ENCODE results near the gene RPS27A. TPM values are rescaled to one million over a fixed set of nuclear protein-coding genes. Genes with fewer than 3 reads are reported as not detected.
"Not testable (repeated sequence)": the region's sequence is repeated elsewhere in the genome, so short reads cannot be mapped to it uniquely, and the experiment has no call there.

The RPS27A gene
- total and polyA plus RNA-seq, 2 donors (not counting 1 experiment from before 2014, with no cell fraction given): 1,678 to 3,107 TPM

DNA sequence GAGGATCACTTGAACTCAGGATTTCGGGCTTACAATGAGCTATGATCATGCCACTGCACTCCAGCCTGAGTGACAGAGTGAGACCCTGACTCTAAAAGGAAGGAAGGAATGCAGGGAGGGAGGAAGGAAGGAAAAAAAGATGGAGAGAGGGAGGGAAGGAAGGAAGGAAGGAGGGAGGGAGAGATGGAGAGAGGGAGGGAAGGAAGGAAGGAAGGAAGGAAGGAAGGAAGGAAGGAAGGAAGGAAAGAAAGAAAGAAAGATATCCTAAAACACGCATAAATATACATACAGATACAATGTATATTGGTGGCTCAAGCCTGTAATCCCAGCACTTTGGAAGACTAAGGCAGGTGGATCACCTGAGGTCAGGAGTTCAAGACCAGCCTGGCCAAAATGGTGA, 41.9 kb downstream of the RPS27A start:
- 100% methylated on average over 1 of the region's 2 CpGs for WGBS (ENCODE audit: insufficient coverage)
- H3K9me3 Mint-ChIP-seq (ENCODE audit: insufficient read depth); CTCF ChIA-PET: not testable (repeated sequence)

DNA sequence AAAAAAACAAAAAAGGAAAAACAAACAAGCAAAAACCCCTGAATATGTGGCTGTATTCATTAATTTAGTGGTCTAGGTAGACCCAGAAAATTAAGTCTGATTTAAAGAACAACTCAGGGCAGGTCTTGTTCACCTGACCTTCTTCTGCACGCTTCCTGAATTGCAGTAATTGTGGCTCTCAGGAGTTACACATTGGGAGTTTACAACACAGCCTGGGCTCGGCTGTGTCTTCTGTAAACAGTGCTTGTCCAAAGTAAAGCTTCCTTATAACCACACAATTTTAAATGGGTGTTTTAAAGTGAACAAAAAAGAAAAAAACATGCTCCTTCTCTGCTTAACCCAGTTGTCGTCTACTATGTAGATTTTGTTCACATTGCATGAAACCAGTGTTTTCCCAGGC, 44.8 kb downstream of the RPS27A start:
- Histone ChIP-seq H3K4me1 (ENCODE audit: control insufficient read depth in 2 of 2, insufficient read depth in 2 of 2, low read length in 2 of 2) (peaks cover 0 to 7% of the 10 kb centered on the region in 2 donors), H2AFZ (ENCODE audit: insufficient read depth, low read depth, low read length, poor library complexity, severe bottlenecking) (no peak overlapping the region), H3K27me3 (replicated peaks in 1 of 4; ENCODE audit: control extremely low read depth in 1 of 4, control insufficient read depth in 3 of 4, insufficient read depth in 4 of 4, low read length in 3 of 4) (no peaks in the 10 kb centered on the region), H3K4me3 (ENCODE audit: control extremely low read depth in 1 of 5, extremely low read depth in 1 of 5, insufficient read depth in 1 of 5, low read depth in 2 of 5, low read length in 4 of 5) (no peak overlapping the region), H3K79me2 (ENCODE audit: control insufficient read depth, insufficient read depth, low read length) (peaks cover 7% of the 10 kb centered on the region), H3K27ac (ENCODE audit: low read length in 2 of 2) (no peak overlapping the region), H3K9ac (ENCODE audit: low read length) (no peak overlapping the region), H3K4me2 (replicated peaks; ENCODE audit: low read depth, low read length, poor library complexity, severe bottlenecking) (no peak overlapping the region), H3K36me3 (replicated peaks in 1 of 2; ENCODE audit: control extremely low read depth in 1 of 2, control insufficient read depth in 1 of 2, extremely low read depth in 1 of 2, insufficient read depth in 2 of 2, low read length in 1 of 2) (no peaks in the 10 kb centered on the region), H4K20me1 (ENCODE audit: control insufficient read depth, insufficient read depth, low read length, poor library complexity, severe bottlenecking) (no peaks in the 10 kb centered on the region), H3K9me3 (ENCODE audit: control extremely low read depth in 1 of 3, control insufficient read depth in 2 of 3, insufficient read depth in 1 of 3, low read length in 2 of 3) (no peaks in the 10 kb centered on the region)
- ATAC-seq (ENCODE audit: low read depth): no peak
- TF ChIP-seq, protein P1, sequence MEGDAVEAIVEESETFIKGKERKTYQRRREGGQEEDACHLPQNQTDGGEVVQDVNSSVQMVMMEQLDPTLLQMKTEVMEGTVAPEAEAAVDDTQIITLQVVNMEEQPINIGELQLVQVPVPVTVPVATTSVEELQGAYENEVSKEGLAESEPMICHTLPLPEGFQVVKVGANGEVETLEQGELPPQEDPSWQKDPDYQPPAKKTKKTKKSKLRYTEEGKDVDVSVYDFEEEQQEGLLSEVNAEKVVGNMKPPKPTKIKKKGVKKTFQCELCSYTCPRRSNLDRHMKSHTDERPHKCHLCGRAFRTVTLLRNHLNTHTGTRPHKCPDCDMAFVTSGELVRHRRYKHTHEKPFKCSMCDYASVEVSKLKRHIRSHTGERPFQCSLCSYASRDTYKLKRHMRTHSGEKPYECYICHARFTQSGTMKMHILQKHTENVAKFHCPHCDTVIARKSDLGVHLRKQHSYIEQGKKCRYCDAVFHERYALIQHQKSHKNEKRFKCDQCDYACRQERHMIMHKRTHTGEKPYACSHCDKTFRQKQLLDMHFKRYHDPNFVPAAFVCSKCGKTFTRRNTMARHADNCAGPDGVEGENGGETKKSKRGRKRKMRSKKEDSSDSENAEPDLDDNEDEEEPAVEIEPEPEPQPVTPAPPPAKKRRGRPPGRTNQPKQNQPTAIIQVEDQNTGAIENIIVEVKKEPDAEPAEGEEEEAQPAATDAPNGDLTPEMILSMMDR (IDR thresholded peaks at IDR 0.05): no peak
- no peak for TF ChIP-seq EZH2 (IDR thresholded peaks at IDR 0.05; ENCODE audit: borderline replicate concordance, insufficient read depth, low read depth, low read length, poor library complexity, severe bottlenecking)
- CTCF ChIA-PET: interaction anchor here (0.6 kb wide), 1 partner anchor 396 kb away, joined by 3 read pairs; no protein-coding TSS in a partner anchor
- peaks cover 5% of the 10 kb centered on the region for H3K4me1 Mint-ChIP-seq
- intact Hi-C loops (cut with micrococcal nuclease): no loop called here
- H3K27ac Mint-ChIP-seq: no peak overlapping the region
- WGBS (ENCODE audit: insufficient coverage): 100% methylated on average over 1 of the region's 3 CpGs
- H3K27me3 Mint-ChIP-seq: no peaks in the 10 kb centered on the region
- H3K4me3 Mint-ChIP-seq: no peak overlapping the region
- H3K9me3 Mint-ChIP-seq (ENCODE audit: insufficient read depth): no peaks in the 10 kb centered on the region
- no peak for DNase-seq
- POLR2A ChIA-PET: no interaction called here

More for the DNA sequence above, 41.9 kb downstream of the RPS27A start:
- H3K4me2 ChIP-seq (replicated peaks; ENCODE audit: low read depth, low read length, poor library complexity, severe bottlenecking); H3K79me2 ChIP-seq (ENCODE audit: control insufficient read depth, insufficient read depth, low read length); H3K9ac ChIP-seq (ENCODE audit: low read length); H3K27ac Mint-ChIP-seq; H3K4me3 Mint-ChIP-seq; DNase-seq; H3K36me3 ChIP-seq (replicated peaks in 1 of 2; ENCODE audit: control extremely low read depth in 1 of 2, control insufficient read depth in 1 of 2, extremely low read depth in 1 of 2, insufficient read depth in 2 of 2, low read length in 1 of 2); H3K27me3 Mint-ChIP-seq; H3K27me3 ChIP-seq (replicated peaks in 1 of 4; ENCODE audit: control extremely low read depth in 1 of 4, control insufficient read depth in 3 of 4, insufficient read depth in 4 of 4, low read length in 3 of 4); POLR2A ChIA-PET; H3K9me3 ChIP-seq (ENCODE audit: control extremely low read depth in 1 of 3, control insufficient read depth in 2 of 3, insufficient read depth in 1 of 3, low read length in 2 of 3); ATAC-seq (ENCODE audit: low read depth); H4K20me1 ChIP-seq (ENCODE audit: control insufficient read depth, insufficient read depth, low read length, poor library complexity, severe bottlenecking); intact Hi-C loops (cut with micrococcal nuclease); H3K27ac ChIP-seq (ENCODE audit: low read length in 2 of 2); H3K4me1 Mint-ChIP-seq; H3K4me1 ChIP-seq (ENCODE audit: control insufficient read depth in 2 of 2, insufficient read depth in 2 of 2, low read length in 2 of 2); H3K4me3 ChIP-seq (ENCODE audit: control extremely low read depth in 1 of 5, extremely low read depth in 1 of 5, insufficient read depth in 1 of 5, low read depth in 2 of 5, low read length in 4 of 5); H2AFZ ChIP-seq (ENCODE audit: insufficient read depth, low read depth, low read length, poor library complexity, severe bottlenecking): not testable (repeated sequence)

DNA sequence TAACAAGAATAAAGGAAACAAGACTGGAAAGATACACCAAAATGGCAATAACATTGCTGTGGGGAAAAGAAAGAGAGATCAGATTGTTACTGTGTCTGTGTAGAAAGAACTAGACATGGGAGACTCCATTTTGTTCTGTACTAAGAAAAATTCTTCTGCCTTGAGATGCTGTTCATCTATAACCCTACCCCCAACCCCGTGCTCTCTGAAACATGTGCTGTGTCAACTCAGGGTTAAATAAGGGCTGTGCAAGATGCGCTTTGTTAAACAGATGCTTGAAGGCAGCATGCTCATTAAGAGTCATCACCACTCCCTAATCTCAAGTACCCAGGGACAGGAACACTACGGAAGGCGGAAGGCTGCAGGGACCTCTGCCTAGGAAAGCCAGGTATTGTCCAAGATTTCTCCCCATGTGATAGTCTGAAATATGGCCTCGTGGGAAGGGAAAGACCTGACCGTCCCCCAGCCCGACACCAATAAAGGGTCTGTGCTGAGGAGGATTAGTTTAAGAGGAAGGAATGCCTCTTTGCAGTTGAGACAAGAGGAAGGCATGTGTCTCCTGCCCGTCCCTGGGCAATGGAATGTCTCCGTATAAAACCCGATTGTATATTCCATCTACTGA, 46.8 kb downstream of the RPS27A start:
- H3K36me3 ChIP-seq (replicated peaks in 1 of 2; ENCODE audit: control extremely low read depth in 1 of 2, control insufficient read depth in 1 of 2, extremely low read depth in 1 of 2, insufficient read depth in 2 of 2, low read length in 1 of 2); H3K9me3 Mint-ChIP-seq (ENCODE audit: insufficient read depth); H3K4me2 ChIP-seq (replicated peaks; ENCODE audit: low read depth, low read length, poor library complexity, severe bottlenecking); CTCF ChIA-PET; POLR2A ChIA-PET; H3K27me3 ChIP-seq (replicated peaks in 1 of 4; ENCODE audit: control extremely low read depth in 1 of 4, control insufficient read depth in 3 of 4, insufficient read depth in 4 of 4, low read length in 3 of 4); H3K27me3 Mint-ChIP-seq; H4K20me1 ChIP-seq (ENCODE audit: control insufficient read depth, insufficient read depth, low read length, poor library complexity, severe bottlenecking); H3K4me3 Mint-ChIP-seq; H3K79me2 ChIP-seq (ENCODE audit: control insufficient read depth, insufficient read depth, low read length); H3K4me3 ChIP-seq (ENCODE audit: control extremely low read depth in 1 of 5, extremely low read depth in 1 of 5, insufficient read depth in 1 of 5, low read depth in 2 of 5, low read length in 4 of 5); H2AFZ ChIP-seq (ENCODE audit: insufficient read depth, low read depth, low read length, poor library complexity, severe bottlenecking); ATAC-seq (ENCODE audit: low read depth); H3K9me3 ChIP-seq (ENCODE audit: control extremely low read depth in 1 of 3, control insufficient read depth in 2 of 3, insufficient read depth in 1 of 3, low read length in 2 of 3); H3K27ac Mint-ChIP-seq; H3K9ac ChIP-seq (ENCODE audit: low read length); H3K27ac ChIP-seq (ENCODE audit: low read length in 2 of 2); intact Hi-C loops (cut with micrococcal nuclease); DNase-seq: not testable (repeated sequence)
- WGBS (ENCODE audit: insufficient coverage): 82% methylated on average over 2 of the region's 10 CpGs
- peaks cover 11 to 18% of the 10 kb centered on the region in 2 donors for H3K4me1 ChIP-seq (ENCODE audit: control insufficient read depth in 2 of 2, insufficient read depth in 2 of 2, low read length in 2 of 2)
- peaks cover 18% of the 10 kb centered on the region for H3K4me1 Mint-ChIP-seq
